Right atrium auricular region (tissue), 2 donors: ENCODE measurements around the gene FOXP4. TPM values are rescaled to one million over a fixed set of nuclear protein-coding genes. Genes with fewer than 3 reads are reported as not detected.

Experiments
- DNase-seq: peaks from one replicate; pipeline ENCODE4 v3.0.0-alpha.2; 2019; ENCODE audit warnings: low spot score
- H3K27ac ChIP-seq, 2 donors: fragments of 200-600 bp; sonication (generic); 1 replicate in 1 of 2; 2 replicates in 1 of 2; pipeline ENCODE4 v1.5.1; 2016 to 2019
- H3K27me3 ChIP-seq, 2 donors: fragments of 200-600 bp; sonication (generic); one replicate each; pipeline versions ENCODE4 v1.5.1 to v1.6.0; 2017 to 2019
- H3K36me3 ChIP-seq: fragments of 200-600 bp; sonication (generic); one replicate; pipeline ENCODE4 v1.5.1; 2016
- H3K4me1 ChIP-seq, 2 donors: fragments of 200-600 bp; sonication (generic); one replicate each; pipeline versions ENCODE4 v1.5.1 to v1.6.0; 2017 to 2019
- H3K4me3 ChIP-seq, 2 donors: fragments of 200-600 bp; sonication (generic); 1 replicate in 1 of 2; 2 replicates in 1 of 2; pipeline ENCODE4 v1.5.1; 2017 to 2019; ENCODE audit warnings: mild to moderate bottlenecking in 1 of 2, moderate library complexity in 1 of 2
- H3K9me3 ChIP-seq, 2 donors: fragments of 200-600 bp; sonication (generic); one replicate each; pipeline ENCODE4 v1.5.1; 2019
- total RNA-seq, 2 donors: library from RNA; depleted of rRNA; stranded (reverse); fragments of >200 nt; gene quantifications; one replicate each; pipeline ENCODE4 v1.1.0, GENCODE V29; 2016
- TF ChIP-seq, protein P1 (sequence below), 2 donors: fragments of 200-600 bp; sonication (generic); IDR thresholded peaks; one replicate each; pipeline ENCODE4 v1.5.1; 2019; ENCODE audit warnings: antibody characterized with exemption in 2 of 2

The FOXP4 gene
- total RNA-seq, 2 donors from 2014 or later = 9.3 to 20.2 TPM

DNA sequence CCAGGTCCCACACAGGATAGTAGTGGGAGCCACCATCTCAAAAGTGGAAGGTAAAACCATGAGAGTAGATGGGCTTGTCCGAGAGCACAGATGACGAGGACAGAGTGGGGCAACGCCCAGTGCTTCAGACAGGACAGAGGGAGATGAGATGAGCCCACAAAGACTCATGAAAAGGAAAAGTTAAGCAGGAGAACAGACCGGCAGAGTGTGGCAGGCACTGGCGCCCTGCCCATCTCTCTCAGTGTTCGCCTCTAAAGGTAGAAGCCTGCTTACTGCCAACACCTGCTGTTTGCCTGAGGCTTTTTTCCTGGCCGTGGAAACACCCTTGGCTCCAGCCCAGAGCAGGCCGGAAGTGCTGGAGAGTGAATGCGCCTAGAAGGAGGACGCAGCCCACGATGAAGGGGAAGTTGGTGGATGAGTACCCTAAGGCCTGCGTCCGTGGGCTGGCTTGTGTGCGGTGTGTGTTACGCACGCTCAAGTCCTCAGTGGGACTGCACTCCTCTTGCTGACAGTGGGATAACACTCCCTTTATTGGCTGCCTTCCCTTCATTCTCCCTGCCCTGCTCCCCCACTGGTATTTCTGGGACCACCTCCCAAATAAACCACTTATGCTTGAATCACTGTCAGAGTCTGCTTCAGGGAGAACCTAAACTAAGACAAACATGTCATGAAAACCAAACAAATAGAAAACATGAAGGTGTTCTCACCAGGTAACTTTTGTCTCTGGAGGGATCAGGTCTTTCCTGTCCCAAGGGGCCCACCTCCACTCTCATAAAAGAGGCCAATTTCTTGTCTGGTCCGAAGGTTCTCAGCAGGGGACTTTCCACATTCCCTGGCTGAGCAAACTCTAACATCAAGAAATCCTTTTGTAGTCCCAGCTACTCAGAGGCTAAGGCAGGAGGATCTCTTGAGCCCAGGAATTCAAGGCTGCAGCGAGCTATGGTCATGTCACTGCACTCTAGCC lies 9.1 kb upstream of the FOXP4 start:
- Histone ChIP-seq H3K27me3 (no peaks in the 10 kb centered on the region), H3K4me1 (peaks cover 0 to 10% of the 10 kb centered on the region in 2 donors), H3K4me3 (no peak overlapping the region), H3K36me3 (no peaks in the 10 kb centered on the region), H3K27ac (no peak overlapping the region), H3K9me3 (no peaks in the 10 kb centered on the region)
- no peak for DNase-seq
- TF ChIP-seq, protein P1, sequence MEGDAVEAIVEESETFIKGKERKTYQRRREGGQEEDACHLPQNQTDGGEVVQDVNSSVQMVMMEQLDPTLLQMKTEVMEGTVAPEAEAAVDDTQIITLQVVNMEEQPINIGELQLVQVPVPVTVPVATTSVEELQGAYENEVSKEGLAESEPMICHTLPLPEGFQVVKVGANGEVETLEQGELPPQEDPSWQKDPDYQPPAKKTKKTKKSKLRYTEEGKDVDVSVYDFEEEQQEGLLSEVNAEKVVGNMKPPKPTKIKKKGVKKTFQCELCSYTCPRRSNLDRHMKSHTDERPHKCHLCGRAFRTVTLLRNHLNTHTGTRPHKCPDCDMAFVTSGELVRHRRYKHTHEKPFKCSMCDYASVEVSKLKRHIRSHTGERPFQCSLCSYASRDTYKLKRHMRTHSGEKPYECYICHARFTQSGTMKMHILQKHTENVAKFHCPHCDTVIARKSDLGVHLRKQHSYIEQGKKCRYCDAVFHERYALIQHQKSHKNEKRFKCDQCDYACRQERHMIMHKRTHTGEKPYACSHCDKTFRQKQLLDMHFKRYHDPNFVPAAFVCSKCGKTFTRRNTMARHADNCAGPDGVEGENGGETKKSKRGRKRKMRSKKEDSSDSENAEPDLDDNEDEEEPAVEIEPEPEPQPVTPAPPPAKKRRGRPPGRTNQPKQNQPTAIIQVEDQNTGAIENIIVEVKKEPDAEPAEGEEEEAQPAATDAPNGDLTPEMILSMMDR (IDR thresholded peaks at IDR 0.05) = no peak

DNA sequence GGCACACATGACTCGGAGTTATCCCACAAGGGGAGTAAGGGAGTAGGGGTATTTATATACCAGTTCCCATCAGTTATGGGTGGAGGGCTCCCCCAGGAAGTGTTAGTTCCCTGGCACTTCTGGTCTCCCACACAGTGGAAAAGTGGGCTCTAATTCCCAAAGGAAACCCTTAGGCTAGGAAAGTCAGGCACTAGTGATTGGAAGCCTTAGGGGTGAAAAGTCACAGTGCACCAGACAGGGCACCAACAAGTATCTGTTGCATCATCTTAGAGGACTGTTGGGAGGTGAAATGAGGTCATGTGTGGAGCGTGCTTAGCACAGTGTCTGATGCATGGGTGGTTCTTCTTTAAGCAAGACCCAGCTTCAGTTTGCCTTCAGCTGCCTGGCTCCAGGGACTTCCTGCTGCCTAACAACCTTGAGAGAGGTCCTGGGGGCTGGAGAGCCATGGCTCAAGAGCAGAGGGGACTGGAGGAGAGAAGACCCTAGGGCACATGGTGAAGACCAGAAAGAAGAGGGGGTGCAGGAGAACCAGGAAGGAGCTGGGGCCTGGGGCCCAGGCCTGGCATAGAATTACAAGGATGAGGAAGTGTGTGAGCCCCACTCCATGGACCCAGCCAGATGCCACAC lies 7.5 kb upstream of the FOXP4 start:
- no peak overlapping the region for H3K4me3 ChIP-seq
- no peaks in the 10 kb centered on the region for H3K9me3 ChIP-seq
- TF ChIP-seq, protein P1 (IDR thresholded peaks at IDR 0.05) = no peak
- DNase-seq = no peak
- H3K36me3 ChIP-seq = no peaks in the 10 kb centered on the region
- no peaks in the 10 kb centered on the region for H3K27me3 ChIP-seq
- H3K4me1 ChIP-seq = peaks cover 0 to 6% of the 10 kb centered on the region in 2 donors
- no peak overlapping the region for H3K27ac ChIP-seq

DNA sequence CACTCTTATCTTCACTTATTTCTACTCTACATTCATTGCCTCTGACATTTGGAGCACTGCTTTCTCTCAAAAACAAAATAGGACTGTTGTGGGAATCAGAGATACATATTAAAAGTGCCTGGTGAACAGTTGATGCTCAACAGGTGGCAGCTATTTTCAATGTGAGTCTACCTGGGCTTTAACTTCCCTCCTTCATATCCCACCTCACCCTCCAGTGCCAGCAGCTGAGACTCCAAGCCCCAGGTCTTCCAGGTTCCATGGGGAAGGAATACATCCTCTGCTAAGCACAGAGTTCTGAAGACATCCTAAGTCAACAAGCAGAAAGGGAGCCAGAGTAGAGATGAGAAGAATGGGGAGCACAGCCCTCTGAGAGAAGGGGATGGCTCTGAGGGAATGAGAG lies 7.0 kb upstream of the FOXP4 start:
- H3K36me3 ChIP-seq = no peaks in the 10 kb centered on the region
- peaks cover 0 to 6% of the 10 kb centered on the region in 2 donors for H3K4me1 ChIP-seq
- no peak overlapping the region for H3K4me3 ChIP-seq
- H3K9me3 ChIP-seq = no peaks in the 10 kb centered on the region
- H3K27me3 ChIP-seq = no peaks in the 10 kb centered on the region
- TF ChIP-seq, protein P1 (IDR thresholded peaks at IDR 0.05) = no peak
- no peak for DNase-seq
- no peak overlapping the region for H3K27ac ChIP-seq

DNA sequence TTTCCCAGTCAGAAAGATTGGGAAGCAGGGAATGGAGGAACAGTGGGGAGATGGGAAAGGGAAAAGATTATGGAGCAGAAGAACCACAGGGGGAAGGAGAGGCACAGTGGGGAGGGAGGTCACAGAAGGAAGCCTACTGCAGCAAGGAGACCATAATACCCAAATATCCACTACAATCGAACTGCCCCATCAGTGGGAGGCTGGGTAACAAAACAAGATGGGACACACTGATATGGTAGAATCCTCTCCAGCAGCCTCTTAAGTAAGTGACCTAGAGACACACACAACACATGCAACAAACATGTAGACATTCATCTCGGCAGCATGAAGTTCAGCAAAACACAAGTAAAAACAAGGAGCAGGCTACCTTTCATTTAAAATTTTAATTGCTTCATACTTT lies 4.8 kb upstream of the FOXP4 start:
- no peak for DNase-seq
- TF ChIP-seq, protein P1 (IDR thresholded peaks at IDR 0.05) = no peak
- Histone ChIP-seq H3K4me1 (peaks cover 0 to 17% of the 10 kb centered on the region in 2 donors), H3K27ac (no peak overlapping the region), H3K4me3 (no peak overlapping the region), H3K36me3 (no peaks in the 10 kb centered on the region), H3K9me3 (no peaks in the 10 kb centered on the region), H3K27me3 (no peaks in the 10 kb centered on the region)

DNA sequence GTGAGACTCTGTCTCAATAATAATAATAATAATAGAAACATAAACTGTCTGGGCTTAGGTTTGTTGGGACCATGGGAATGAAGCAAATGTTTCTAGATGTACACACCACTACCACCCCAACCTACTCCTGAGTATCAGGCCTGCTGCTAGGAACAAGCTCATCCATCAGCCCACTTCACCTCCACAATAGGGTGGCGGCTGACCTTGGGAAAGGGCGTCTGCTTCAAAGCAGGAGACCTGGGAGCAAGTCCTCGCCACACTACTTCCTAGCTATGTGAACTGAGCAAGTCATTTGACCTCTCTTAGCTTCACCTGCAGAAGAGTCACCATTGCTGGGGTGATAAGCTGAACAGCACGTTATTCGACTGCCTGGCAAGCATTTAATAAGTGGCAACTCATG lies 3.1 kb upstream of the FOXP4 start:
- no peak for DNase-seq
- H3K9me3 ChIP-seq = no peaks in the 10 kb centered on the region
- H3K27ac ChIP-seq = no peak overlapping the region
- TF ChIP-seq, protein P1 (IDR thresholded peaks at IDR 0.05) = no peak
- H3K4me3 ChIP-seq = no peak overlapping the region
- H3K4me1 ChIP-seq = peaks cover 0 to 21% of the 10 kb centered on the region in 2 donors
- no peaks in the 10 kb centered on the region for H3K36me3 ChIP-seq
- H3K27me3 ChIP-seq = no peaks in the 10 kb centered on the region
